Smooth muscle cell of bladder (primary cell): ENCODE results near the gene OCIAD2. TPM values are rescaled to one million over a fixed set of nuclear protein-coding genes. Genes with fewer than 3 reads are reported as not detected.

Experiments
- total RNA-seq: library from RNA; depleted of rRNA; stranded (reverse); fragments of >200 nt; gene quantifications from 2 replicates; pipeline ENCODE4 v1.2.3, GENCODE V29; 2014

The OCIAD2 gene
- 18.2 and 23.0 TPM in 2 replicates for total RNA-seq

GRCh38 chr4:48906206-48907173 is at the start of gene OCIAD2:
OCIAD2 (minus strand) TSS chr4:48906774; CDS start chr4:48904549, 2,225 bp downstream.

Other genes starting within 250 kb of the OCIAD2 start
- gene FRYL, start 126.5 kb downstream of the OCIAD2 start, total RNA-seq = 37.3 and 39.5 TPM in 2 replicates
- gene OCIAD1, start 75.7 kb downstream of the OCIAD2 start, total RNA-seq = 68.1 and 72.9 TPM in 2 replicates
- not detected in 2 replicates for gene CWH43, start 79.5 kb upstream of the OCIAD2 start, total RNA-seq